Measurements from ENCODE around the gene STON1.
"Not testable (repeated sequence)": the region's sequence is repeated elsewhere in the genome, so short reads cannot be mapped to it uniquely, and the experiment has no call there.

Gene STON1

GRCh38 chr2:48530033-48530811, at the start of gene STON1:
STON1 (plus strand) TSS chr2:48530154; CDS start chr2:48580634, 50,480 bp downstream.
- DNase-seq, result no peak

GRCh38 chr2:48480526-48480925, 49.4 kb upstream of the STON1 start:
- DNase-seq, result no peak

- no peak for DNase-seq
These were observed 47.6 kb upstream of the STON1 start for GRCh38 chr2:48482313-48482712.

- no peak for DNase-seq
These were observed 47.2 kb upstream of the STON1 start for GRCh38 chr2:48482769-48483168.

GRCh38 chr2:48483506-48483905, 46.4 kb upstream of the STON1 start:
- no peak for DNase-seq

GRCh38 chr2:48483916-48484315, 46.0 kb upstream of the STON1 start:
- DNase-seq, result no peak

- no peak for DNase-seq
These were observed 41.4 kb upstream of the STON1 start for GRCh38 chr2:48488545-48488944.

- no peak for DNase-seq
These were observed 33.1 kb upstream of the STON1 start for GRCh38 chr2:48496849-48497248.

- DNase-seq, result no peak
These were observed 25.2 kb upstream of the STON1 start for GRCh38 chr2:48504647-48505327.

GRCh38 chr2:48507111-48507510, 22.8 kb upstream of the STON1 start:
- DNase-seq, result no peak

GRCh38 chr2:48508461-48509124, 21.4 kb upstream of the STON1 start:
- DNase-seq, result no peak

GRCh38 chr2:48510329-48510728, 19.6 kb upstream of the STON1 start:
- no peak for DNase-seq

GRCh38 chr2:48511849-48512470, 18.0 kb upstream of the STON1 start:
- DNase-seq, result no peak

GRCh38 chr2:48512571-48512970, 17.4 kb upstream of the STON1 start:
- no peak for DNase-seq

- no peak for DNase-seq
These were observed 15.5 kb upstream of the STON1 start for GRCh38 chr2:48514348-48515003.

GRCh38 chr2:48515513-48515985, 14.4 kb upstream of the STON1 start:
- no peak for DNase-seq

GRCh38 chr2:48519593-48519992, 10.4 kb upstream of the STON1 start:
- no peak for DNase-seq

- not testable (repeated sequence) for DNase-seq
These were observed 5.2 kb upstream of the STON1 start for GRCh38 chr2:48524756-48525155.

GRCh38 chr2:48525269-48525943, 4.5 kb upstream of the STON1 start:
- no peak for DNase-seq

- no peak for DNase-seq
These were observed 2.6 kb upstream of the STON1 start for GRCh38 chr2:48527226-48527885.

GRCh38 chr2:48528431-48528830, 1.5 kb upstream of the STON1 start:
- no peak for DNase-seq

- no peak for DNase-seq
These were observed 760 bp upstream of the STON1 start for GRCh38 chr2:48529194-48529593.
